ENCODE data around the gene CFAP119.

The CFAP119 gene

GRCh38 chr16:30780549-30780948, 18.7 kb upstream of the CFAP119 start:
- DNase-seq: no peak

GRCh38 chr16:30780021-30780420, 18.2 kb upstream of the CFAP119 start:
- no peak for DNase-seq

- no peak for DNase-seq
These were observed 17.7 kb upstream of the CFAP119 start for GRCh38 chr16:30779596-30779995.

- no peak for DNase-seq
These were observed 16.8 kb upstream of the CFAP119 start for GRCh38 chr16:30778549-30779244.

GRCh38 chr16:30777591-30778297, 15.9 kb upstream of the CFAP119 start:
- no peak for DNase-seq

- DNase-seq: no peak
These were observed 13.7 kb upstream of the CFAP119 start for GRCh38 chr16:30775392-30776188.

GRCh38 chr16:30775131-30775391, 13.2 kb upstream of the CFAP119 start:
- DNase-seq: no peak

- no peak for DNase-seq
These were observed 12.7 kb upstream of the CFAP119 start for GRCh38 chr16:30774367-30775130.

GRCh38 chr16:30773826-30774225, 12.0 kb upstream of the CFAP119 start:
- no peak for DNase-seq

GRCh38 chr16:30771726-30772125, 9.9 kb upstream of the CFAP119 start:
- no peak for DNase-seq

- no peak for DNase-seq
These were observed 7.7 kb upstream of the CFAP119 start for GRCh38 chr16:30769379-30770089.

- DNase-seq: no peak
These were observed 6.8 kb upstream of the CFAP119 start for GRCh38 chr16:30768583-30769181.

- DNase-seq: no peak
These were observed 6.1 kb upstream of the CFAP119 start for GRCh38 chr16:30767767-30768465.

GRCh38 chr16:30766933-30767284, 5.0 kb upstream of the CFAP119 start:
- DNase-seq: no peak

- DNase-seq: no peak
These were observed 4.5 kb upstream of the CFAP119 start for GRCh38 chr16:30766206-30766932.

GRCh38 chr16:30764816-30765465, 3.1 kb upstream of the CFAP119 start:
- no peak for DNase-seq

- DNase-seq: no peak
These were observed 2.2 kb upstream of the CFAP119 start for GRCh38 chr16:30764086-30764485.

GRCh38 chr16:30762991-30763725, 1.3 kb upstream of the CFAP119 start:
- DNase-seq: no peak

- DNase-seq: no peak
These were observed 385 bp downstream of the CFAP119 start for GRCh38 chr16:30761427-30761927.

Data from NCI-H446 treated with DMSO at 0.1 percent for 48 hours (cell line).